Left colon (tissue), 2 donors: Measurements from ENCODE around the gene AGAP1. TPM values are rescaled to one million over a fixed set of nuclear protein-coding genes. Genes with fewer than 3 reads are reported as not detected.
"Not testable (repeated sequence)": the region's sequence is repeated elsewhere in the genome, so short reads cannot be mapped to it uniquely, and the experiment has no call there.

Source experiments
- ATAC-seq: fragments of 200-7000 bp; cut with Tn5 transposase; one replicate; pipeline ENCODE4 v1.9.1; 2020; ENCODE audit warnings: mild to moderate bottlenecking, moderate library complexity
- DNase-seq, 2 donors: peaks; one replicate each; pipeline ENCODE4 v3.0.0-alpha.2; 2020
- intact Hi-C, 2 donors: fragments of 100-400 bp; cut with DNase I in 1 of 2; cut with micrococcal nuclease in 1 of 2; formaldehyde crosslinking; loops; one replicate each; pipeline versions ENCODE4 v1.11.2 to v1.14.0; 2022; cut with DNase I, micrococcal nuclease
- total RNA-seq, 2 donors: library from RNA; stranded (reverse); fragmentation: NEBNext Ultra II Directional; extraction: Animal tissue kit (Norgen Biotek cat#: 25700); gene quantifications; one replicate each; pipeline ENCODE4 v1.2.1, GENCODE V29; 2021
- donor health status: DM: no; HTN: no; CAD: no.
- donor health status: DM: yes; HTN: yes; CAD: no.

The AGAP1 gene
- total RNA-seq, 2 donors from 2014 or later = 61.3 to 78.5 TPM

GRCh38 chr2:235739704-235740415 is 246.0 kb downstream of the AGAP1 start:
- ATAC-seq = peak; percentile 14
- intact Hi-C loops = loop anchor here (10.0 kb wide), 2 partner anchors 65 to 605 kb away; no protein-coding TSS in a partner anchor
- no peak for DNase-seq

- DNase-seq = peak in 1 of 2 donors; percentile 28
- ATAC-seq = peak; percentile 67
Measured at GRCh38 chr2:235740821-235741220, 247.0 kb downstream of the AGAP1 start.

GRCh38 chr2:235744161-235744560 is 250.3 kb downstream of the AGAP1 start:
- DNase-seq = no peak
- intact Hi-C loops = loop anchor here (10.0 kb wide), 2 partner anchors 69 to 609 kb away; no protein-coding TSS in a partner anchor
- ATAC-seq = no peak

More at GRCh38 chr2:235740821-235741220, 247.0 kb downstream of the AGAP1 start:
- intact Hi-C loops = loop anchor here (10.0 kb wide), 2 partner anchors 66 to 606 kb away; no protein-coding TSS in a partner anchor

- ATAC-seq = no peak
- DNase-seq = no peak
- intact Hi-C loops = loop anchor here (5.0 to 10.0 kb wide), 3 partner anchors 71 to 611 kb away; no protein-coding TSS in a partner anchor
Measured at GRCh38 chr2:235745597-235745996, 251.8 kb downstream of the AGAP1 start.

GRCh38 chr2:235746257-235746934 is 252.6 kb downstream of the AGAP1 start:
- peak; percentile 48 to 49 for DNase-seq
- peak; percentile 85 for ATAC-seq
- intact Hi-C loops = loop anchor here (5.0 to 10.0 kb wide), 3 partner anchors 72 to 612 kb away; no protein-coding TSS in a partner anchor

- ATAC-seq (peak; percentile 12), DNase-seq (no peak)
- intact Hi-C loops = loop anchor here (5.0 to 10.0 kb wide), 3 partner anchors 72 to 612 kb away; no protein-coding TSS in a partner anchor
Measured at GRCh38 chr2:235747001-235747785, 253.3 kb downstream of the AGAP1 start.

- ATAC-seq = peak; percentile 67
- DNase-seq = peak; percentile 50
- intact Hi-C loops = loop anchor here (5.0 to 10.0 kb wide), 3 partner anchors 73 to 613 kb away; no protein-coding TSS in a partner anchor
Measured at GRCh38 chr2:235747786-235748091, 253.9 kb downstream of the AGAP1 start.

GRCh38 chr2:235749121-235749770 is 255.4 kb downstream of the AGAP1 start:
- intact Hi-C loops = loop anchor here (5.0 to 10.0 kb wide), 3 partner anchors 74 to 614 kb away; no protein-coding TSS in a partner anchor
- DNase-seq = no peak
- no peak for ATAC-seq

GRCh38 chr2:235749771-235750160 is 255.9 kb downstream of the AGAP1 start:
- no peak for ATAC-seq
- intact Hi-C loops = loop anchor here (5.0 to 10.0 kb wide), 3 partner anchors 75 to 615 kb away; no protein-coding TSS in a partner anchor
- DNase-seq = no peak

GRCh38 chr2:235752846-235753245 is 259.0 kb downstream of the AGAP1 start:
- intact Hi-C loops = no loop called here
- DNase-seq (no peak), ATAC-seq (no peak)

- intact Hi-C loops = no loop called here
- no peak for DNase-seq
- no peak for ATAC-seq
Measured at GRCh38 chr2:235754357-235755207, 260.7 kb downstream of the AGAP1 start.

GRCh38 chr2:235756491-235756890 is 262.6 kb downstream of the AGAP1 start:
- intact Hi-C loops = no loop called here
- ATAC-seq (no peak), DNase-seq (no peak)

- ATAC-seq (peak; percentile 88), DNase-seq (peak in 1 of 2 donors; percentile 31)
- intact Hi-C loops = no loop called here
Measured at GRCh38 chr2:235757212-235757611, 263.4 kb downstream of the AGAP1 start.

- DNase-seq (no peak), ATAC-seq (no peak)
- intact Hi-C loops = no loop called here
Measured at GRCh38 chr2:235757640-235758039, 263.8 kb downstream of the AGAP1 start.

GRCh38 chr2:235762832-235763598 is 269.2 kb downstream of the AGAP1 start:
- DNase-seq = no peak
- intact Hi-C loops = loop anchor here in 1 of 2 donors (10.0 kb wide), 1 partner anchor 1312 kb away; no protein-coding TSS in a partner anchor
- no peak for ATAC-seq

GRCh38 chr2:235763816-235764215 is 270.0 kb downstream of the AGAP1 start:
- intact Hi-C loops = loop anchor here in 1 of 2 donors (10.0 kb wide), 1 partner anchor 1311 kb away; no protein-coding TSS in a partner anchor
- DNase-seq (no peak), ATAC-seq (no peak)

GRCh38 chr2:235764478-235764877 is 270.6 kb downstream of the AGAP1 start:
- intact Hi-C loops = loop anchor here in 1 of 2 donors (10.0 kb wide), 1 partner anchor 1310 kb away; no protein-coding TSS in a partner anchor
- not testable (repeated sequence) for ATAC-seq, DNase-seq
